Prostate gland (tissue), 2 donors: ENCODE data around the gene ACD.

Source experiments
- CTCF ChIP-seq, 4 experiments: fragments of 200-600 bp in 2 of 4; fragments of 450-650 bp in 2 of 4; sonication (generic) in 2 of 4; IDR thresholded peaks; 1 replicate in 3 of 4; 2 replicates in 1 of 4; pipeline ENCODE4 v1.5.1; 2016 to 2019; ENCODE audit warnings: antibody characterized with exemption in 4 of 4, mild to moderate bottlenecking in 2 of 4, moderate library complexity in 2 of 4
- POLR2A ChIP-seq: fragments of 450-650 bp; IDR thresholded peaks from one replicate; pipeline ENCODE4 v1.6.1; 2016; ENCODE audit warnings: antibody characterized with exemption, mild to moderate bottlenecking

- TF ChIP-seq CTCF (IDR thresholded peaks at IDR 0.05) (no peak), POLR2A (no peak)
Measured at GRCh38 chr16:67648764-67649407, 11.2 kb downstream of the ACD start.
